Small intestine (tissue), 7 donors: ENCODE measurements around the gene OSBPL10. TPM values are rescaled to one million over a fixed set of nuclear protein-coding genes. Genes with fewer than 3 reads are reported as not detected.
A peak's percentile ranks its signal among the peaks of the same experiment; 100 is the strongest.

Experiments
- DNase-seq, 2 donors: peaks; one replicate each; pipeline versions ENCODE4 v3.0.0 to v3.0.0-alpha.2; 2013
- FAIRE-seq: peaks from 2 replicates; lab custom pipeline; 2012; peaks lifted over from hg19 to GRCh38; lab: Jason Lieb, UNC
- H3K27ac ChIP-seq, 3 donors: one replicate each; pipeline ENCODE4 v1.5.1; 2013; ENCODE audit warnings: low read length in 2 of 3, mild to moderate bottlenecking in 2 of 3, control low read depth in 1 of 3, inconsistent platforms in 1 of 3, low read depth in 1 of 3, moderate library complexity in 1 of 3
- H3K27me3 ChIP-seq, 3 donors: one replicate each; pipeline ENCODE4 v1.6.1; 2013; ENCODE audit warnings: low read length in 3 of 3, inconsistent platforms in 1 of 3; ENCODE audit not compliant: control insufficient read depth in 3 of 3, insufficient read depth in 3 of 3
- H3K36me3 ChIP-seq, 3 donors: one replicate each; pipeline ENCODE4 v1.6.1; 2013; ENCODE audit warnings: low read length in 3 of 3, inconsistent platforms in 1 of 3, low read depth in 1 of 3, mild to moderate bottlenecking in 1 of 3, moderate library complexity in 1 of 3; ENCODE audit not compliant: control insufficient read depth in 3 of 3, insufficient read depth in 2 of 3
- H3K4me1 ChIP-seq, 3 donors: one replicate each; pipeline ENCODE4 v1.6.1; 2013; ENCODE audit warnings: low read length in 2 of 3, inconsistent platforms in 1 of 3, low read depth in 1 of 3, mild to moderate bottlenecking in 1 of 3, moderate library complexity in 1 of 3; ENCODE audit not compliant: control insufficient read depth in 3 of 3, insufficient read depth in 2 of 3
- H3K4me3 ChIP-seq, 3 donors: one replicate each; pipeline ENCODE4 v1.5.1; 2013; ENCODE audit warnings: low read length in 3 of 3, control low read depth in 1 of 3, inconsistent platforms in 1 of 3, low read depth in 1 of 3, mild to moderate bottlenecking in 1 of 3, moderate library complexity in 1 of 3
- H3K9me3 ChIP-seq, 2 donors: one replicate each; pipeline ENCODE4 v1.6.1; 2013; ENCODE audit warnings: low read depth in 1 of 2, low read length in 1 of 2; ENCODE audit not compliant: control insufficient read depth in 2 of 2, insufficient read depth in 1 of 2
- WGBS, 3 donors: extraction: QIAGEN DNeasy Blood & Tissue Kit; methylation state at CpG; one replicate each; pipeline ENCODE4 v1.1.7; 2013; 5-methylcytosine and 5-hydroxymethylcytosine counted together
- polyA plus RNA-seq, 4 donors: library from polyadenylated mRNA; stranded (reverse) in 3 of 4; unstranded in 1 of 4; fragments of 200-250 nt in 3 of 4; fragments of 120-200 nt in 1 of 4; gene quantifications; one replicate each; pipeline versions ENCODE4 v1.2.1 to v1.2.3, GENCODE V29; 2013
- donor health status: healthy with polysubstance abuse.
- donor health status: control.
- donor health status: control.
- donor health status: Bipolar disorder and iron deficiency.
- donor health status: healthy.

Gene OSBPL10
- polyA plus RNA-seq, 4 donors, result 1.4 to 8.6 (median 3.8) TPM

- H3K4me1 ChIP-seq, result no peaks in the 10 kb centered on the region
- no peaks in the 10 kb centered on the region for H3K9me3 ChIP-seq
- H3K36me3 ChIP-seq, result peaks cover 0 to 12% (median 0%) of the 10 kb centered on the region in 3 donors
- no peak overlapping the region for H3K4me3 ChIP-seq
- 75 to 87% (median 76%) methylated on average over 3 of the region's 3 CpGs for WGBS, 3 donors
- no peak overlapping the region for H3K27ac ChIP-seq
- no peak for FAIRE-seq
- no peaks in the 10 kb centered on the region for H3K27me3 ChIP-seq
- DNase-seq, result no peak
These were observed 252.0 kb downstream of the OSBPL10 start for GRCh38 chr3:31729082-31729481.

GRCh38 chr3:31728403-31728802, 252.7 kb downstream of the OSBPL10 start:
- no peaks in the 10 kb centered on the region for H3K9me3 ChIP-seq
- DNase-seq, result no peak
- peaks cover 0 to 12% (median 0%) of the 10 kb centered on the region in 3 donors for H3K36me3 ChIP-seq
- H3K27ac ChIP-seq, result no peak overlapping the region
- no peaks in the 10 kb centered on the region for H3K4me1 ChIP-seq
- WGBS, 3 donors, result 95 to 96% (median 95%) methylated on average over 2 of the region's 2 CpGs
- no peaks in the 10 kb centered on the region for H3K27me3 ChIP-seq
- no peak for FAIRE-seq
- H3K4me3 ChIP-seq, result no peak overlapping the region

GRCh38 chr3:31725976-31726375, 255.1 kb downstream of the OSBPL10 start:
- H3K36me3 ChIP-seq, result peaks cover 0 to 6% (median 0%) of the 10 kb centered on the region in 3 donors
- no peak for DNase-seq
- H3K27me3 ChIP-seq, result no peaks in the 10 kb centered on the region
- peaks cover 0 to 5% (median 2%) of the 10 kb centered on the region in 3 donors for H3K4me1 ChIP-seq
- H3K27ac ChIP-seq, result no peak overlapping the region
- 95 to 97% (median 96%) methylated on average over 4 of the region's 4 CpGs for WGBS, 3 donors
- no peak overlapping the region for H3K4me3 ChIP-seq
- FAIRE-seq, result no peak
- H3K9me3 ChIP-seq, result no peaks in the 10 kb centered on the region

GRCh38 chr3:31725568-31725967, 255.5 kb downstream of the OSBPL10 start:
- Histone ChIP-seq H3K27me3 (no peaks in the 10 kb centered on the region), H3K4me3 (no peak overlapping the region), H3K27ac (no peak overlapping the region), H3K4me1 (peaks cover 0 to 5% (median 3%) of the 10 kb centered on the region in 3 donors), H3K9me3 (no peaks in the 10 kb centered on the region), H3K36me3 (peaks cover 0 to 6% (median 0%) of the 10 kb centered on the region in 3 donors)
- no peak for DNase-seq
- FAIRE-seq, result no peak
- 85 to 91% (median 85%) methylated on average over 6 of the region's 6 CpGs for WGBS, 3 donors

- Histone ChIP-seq H3K27ac (no peak overlapping the region), H3K4me3 (no peak overlapping the region), H3K9me3 (no peaks in the 10 kb centered on the region), H3K36me3 (peaks cover 0 to 3% (median 0%) of the 10 kb centered on the region in 3 donors), H3K27me3 (no peaks in the 10 kb centered on the region), H3K4me1 (peaks cover 0 to 5% (median 3%) of the 10 kb centered on the region in 3 donors)
- 75 to 87% (median 76%) methylated on average over 4 of the region's 4 CpGs for WGBS, 3 donors
- FAIRE-seq (no peak), DNase-seq (no peak)
These were observed 256.4 kb downstream of the OSBPL10 start for GRCh38 chr3:31724651-31725050.

- Histone ChIP-seq H3K9me3 (no peaks in the 10 kb centered on the region), H3K4me1 (peaks cover 0 to 5% (median 3%) of the 10 kb centered on the region in 3 donors), H3K36me3 (peaks cover 0 to 2% (median 0%) of the 10 kb centered on the region in 3 donors), H3K27ac (no peak overlapping the region), H3K27me3 (no peaks in the 10 kb centered on the region), H3K4me3 (no peak overlapping the region)
- no peak for DNase-seq
- no peak for FAIRE-seq
- WGBS, 3 donors, result 75 to 93% (median 89%) methylated on average over 6 of the region's 6 CpGs
These were observed 256.9 kb downstream of the OSBPL10 start for GRCh38 chr3:31724116-31724515.

- H3K4me1 ChIP-seq, result peaks cover 0 to 5% (median 3%) of the 10 kb centered on the region in 3 donors
- no peak overlapping the region for H3K4me3 ChIP-seq
- FAIRE-seq (no peak), DNase-seq (no peak)
- H3K27ac ChIP-seq, result no peak overlapping the region
- no peaks in the 10 kb centered on the region for H3K27me3 ChIP-seq
- H3K36me3 ChIP-seq, result peaks cover 0 to 2% (median 0%) of the 10 kb centered on the region in 3 donors
- no peaks in the 10 kb centered on the region for H3K9me3 ChIP-seq
- WGBS, 3 donors, result 82 to 92% (median 92%) methylated on average over 5 of the region's 5 CpGs
These were observed 257.4 kb downstream of the OSBPL10 start for GRCh38 chr3:31723701-31724100.

GRCh38 chr3:31721676-31722075, 259.4 kb downstream of the OSBPL10 start:
- FAIRE-seq (no peak), DNase-seq (peak; percentile 42 to 79)
- no peak overlapping the region for H3K27ac ChIP-seq
- 12 to 48% (median 43%) methylated on average over 3 of the region's 3 CpGs for WGBS, 3 donors
- H3K4me1 ChIP-seq, result peaks cover 0 to 5% (median 3%) of the 10 kb centered on the region in 3 donors
- H3K36me3 ChIP-seq, result peaks cover 0 to 2% (median 0%) of the 10 kb centered on the region in 3 donors
- no peaks in the 10 kb centered on the region for H3K9me3 ChIP-seq
- H3K4me3 ChIP-seq, result no peak overlapping the region
- H3K27me3 ChIP-seq, result no peaks in the 10 kb centered on the region
